Fibroblast of pulmonary artery (primary cell): ENCODE results near the gene NFASC.

ENCODE experiments used
- DNase-seq: peaks from one replicate; pipeline ENCODE4 v3.0.0-alpha.2; 2010; ENCODE audit warnings: low read depth
- H3K4me3 ChIP-seq: replicated peaks from 2 replicates; pipeline ENCODE4 v1.5.1; 2011; ENCODE audit warnings: low read depth, mild to moderate bottlenecking, control low read depth, low read length, moderate library complexity
- TF ChIP-seq, protein P1 (sequence below): IDR thresholded peaks from 2 replicates; pipeline ENCODE4 v1.5.1; 2011; ENCODE audit warnings: mild to moderate bottlenecking, control low read depth, low read length, inconsistent platforms; ENCODE audit errors: missing control alignments

Gene NFASC

DNA sequence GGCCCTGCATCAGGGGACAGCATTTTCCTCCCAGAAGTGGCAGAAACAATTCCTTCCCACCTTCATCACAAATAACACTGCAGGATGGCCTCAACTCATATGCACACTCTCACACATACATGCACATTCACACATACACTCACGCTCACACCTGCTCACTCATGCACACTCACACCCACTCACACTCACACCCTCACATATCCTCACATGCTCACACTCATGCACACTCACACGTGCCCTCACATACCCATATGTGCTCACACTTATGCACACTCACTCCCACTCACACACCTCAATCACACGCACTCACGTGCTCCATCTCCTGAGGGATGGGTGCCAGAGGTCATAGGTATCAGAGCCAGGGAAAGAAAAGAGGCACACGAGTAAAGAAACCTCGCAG is 77.1 kb downstream of the NFASC start:
- H3K4me3 ChIP-seq: no peak overlapping the region
- DNase-seq: no peak
- TF ChIP-seq, protein P1, sequence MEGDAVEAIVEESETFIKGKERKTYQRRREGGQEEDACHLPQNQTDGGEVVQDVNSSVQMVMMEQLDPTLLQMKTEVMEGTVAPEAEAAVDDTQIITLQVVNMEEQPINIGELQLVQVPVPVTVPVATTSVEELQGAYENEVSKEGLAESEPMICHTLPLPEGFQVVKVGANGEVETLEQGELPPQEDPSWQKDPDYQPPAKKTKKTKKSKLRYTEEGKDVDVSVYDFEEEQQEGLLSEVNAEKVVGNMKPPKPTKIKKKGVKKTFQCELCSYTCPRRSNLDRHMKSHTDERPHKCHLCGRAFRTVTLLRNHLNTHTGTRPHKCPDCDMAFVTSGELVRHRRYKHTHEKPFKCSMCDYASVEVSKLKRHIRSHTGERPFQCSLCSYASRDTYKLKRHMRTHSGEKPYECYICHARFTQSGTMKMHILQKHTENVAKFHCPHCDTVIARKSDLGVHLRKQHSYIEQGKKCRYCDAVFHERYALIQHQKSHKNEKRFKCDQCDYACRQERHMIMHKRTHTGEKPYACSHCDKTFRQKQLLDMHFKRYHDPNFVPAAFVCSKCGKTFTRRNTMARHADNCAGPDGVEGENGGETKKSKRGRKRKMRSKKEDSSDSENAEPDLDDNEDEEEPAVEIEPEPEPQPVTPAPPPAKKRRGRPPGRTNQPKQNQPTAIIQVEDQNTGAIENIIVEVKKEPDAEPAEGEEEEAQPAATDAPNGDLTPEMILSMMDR: no peak

DNA sequence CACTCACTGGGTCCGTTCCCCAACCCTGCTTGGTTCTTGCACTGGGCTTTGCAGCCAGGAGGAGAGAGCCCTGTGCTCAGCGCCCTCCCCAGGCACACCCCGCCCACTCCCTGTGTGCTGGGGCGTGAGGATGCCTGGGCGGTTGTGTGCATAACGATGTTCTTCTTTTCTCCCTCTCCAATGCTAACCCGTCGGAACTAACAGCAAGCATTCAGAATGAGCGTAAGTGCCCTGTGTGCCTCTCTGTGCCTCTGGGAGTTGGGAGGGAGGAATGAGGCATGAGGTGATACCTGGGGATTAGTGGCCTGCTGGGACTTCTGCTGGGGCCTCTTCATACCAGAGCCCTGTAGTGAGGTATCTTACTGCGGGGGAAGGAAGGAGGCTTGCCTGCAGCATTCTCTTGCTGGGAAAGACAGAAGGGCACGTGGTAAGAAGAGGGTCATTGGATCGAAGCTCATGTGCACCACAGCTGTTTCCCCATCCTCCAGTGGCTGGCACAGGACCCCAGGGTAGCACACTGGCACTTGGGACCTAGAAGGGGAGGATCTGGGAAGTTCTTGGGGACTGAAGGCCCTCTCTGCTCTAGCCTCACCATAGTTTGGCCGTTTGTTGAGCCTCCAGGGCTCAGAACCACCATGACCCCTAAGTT is 79.8 kb downstream of the NFASC start:
- no peak overlapping the region for H3K4me3 ChIP-seq
- TF ChIP-seq, protein P1: no peak
- no peak for DNase-seq

DNA sequence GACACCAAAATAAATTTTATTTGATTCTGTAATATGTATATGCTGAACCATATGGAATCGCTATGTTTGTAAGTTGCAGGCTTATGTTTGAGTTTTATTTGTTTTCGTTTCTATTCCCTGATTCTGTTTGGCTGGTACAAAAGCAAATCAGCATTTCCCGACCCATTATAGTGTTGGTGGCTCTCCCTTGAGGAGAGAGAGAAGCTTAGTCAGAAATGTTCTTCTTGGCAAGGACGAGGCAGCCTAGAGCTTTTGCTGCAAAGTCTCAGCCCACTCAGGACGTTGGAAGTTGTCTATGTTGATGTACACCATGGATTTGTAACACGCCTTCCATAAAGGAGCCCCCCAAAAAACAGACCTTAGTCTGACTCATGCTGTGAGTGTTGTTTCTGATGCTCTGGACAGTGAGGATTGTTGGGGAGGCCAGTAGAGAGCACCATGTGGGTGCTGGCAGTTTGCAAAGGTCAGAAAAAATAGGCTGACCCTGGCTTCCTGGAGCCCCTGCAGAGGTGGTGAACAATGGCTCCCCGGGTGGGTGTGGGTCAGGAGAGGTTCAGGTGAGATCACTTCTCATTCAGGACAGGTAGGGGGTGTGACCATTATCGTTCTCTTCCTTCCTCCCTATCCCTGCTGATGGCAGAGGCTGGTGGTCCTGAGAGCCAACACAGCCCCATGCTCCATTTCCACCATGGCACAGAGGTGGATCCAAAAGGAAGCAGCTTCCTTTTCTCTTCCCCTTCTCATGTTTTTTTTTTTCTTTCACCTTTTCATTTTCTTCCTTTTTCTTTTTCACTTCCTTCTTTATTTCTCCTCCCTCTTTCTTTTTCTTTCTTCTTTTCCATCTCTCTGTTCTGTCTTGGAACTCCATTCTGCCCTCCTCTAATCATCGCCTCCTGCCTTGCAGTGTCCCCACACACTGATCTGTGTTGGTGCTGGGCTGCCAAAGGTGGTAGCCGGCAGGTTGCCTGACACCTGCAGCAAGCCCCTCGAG is 88.0 kb downstream of the NFASC start:
- no peak for DNase-seq
- no peak overlapping the region for H3K4me3 ChIP-seq
- TF ChIP-seq, protein P1: no peak

DNA sequence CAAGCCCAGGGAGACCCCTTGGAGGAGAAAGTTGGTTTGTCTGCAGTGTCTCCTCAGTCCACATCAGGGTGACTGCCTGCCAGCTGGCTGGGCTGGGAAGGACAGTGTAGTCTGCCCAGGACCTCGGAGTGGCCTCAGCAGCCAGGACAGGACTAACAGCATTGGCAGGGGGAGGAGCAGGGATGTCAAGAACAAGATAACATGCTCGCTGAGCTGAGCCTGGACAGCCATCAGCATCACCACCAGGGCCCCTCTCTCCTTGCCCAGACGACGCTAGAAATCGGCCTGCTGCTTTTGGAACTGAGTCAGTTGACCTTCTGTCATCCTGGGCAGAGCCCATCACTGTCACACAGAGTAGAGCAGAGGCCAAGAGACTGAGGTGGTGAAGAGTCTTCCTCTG is 88.7 kb downstream of the NFASC start:
- TF ChIP-seq, protein P1: no peak
- H3K4me3 ChIP-seq: no peak overlapping the region
- DNase-seq: no peak

DNA sequence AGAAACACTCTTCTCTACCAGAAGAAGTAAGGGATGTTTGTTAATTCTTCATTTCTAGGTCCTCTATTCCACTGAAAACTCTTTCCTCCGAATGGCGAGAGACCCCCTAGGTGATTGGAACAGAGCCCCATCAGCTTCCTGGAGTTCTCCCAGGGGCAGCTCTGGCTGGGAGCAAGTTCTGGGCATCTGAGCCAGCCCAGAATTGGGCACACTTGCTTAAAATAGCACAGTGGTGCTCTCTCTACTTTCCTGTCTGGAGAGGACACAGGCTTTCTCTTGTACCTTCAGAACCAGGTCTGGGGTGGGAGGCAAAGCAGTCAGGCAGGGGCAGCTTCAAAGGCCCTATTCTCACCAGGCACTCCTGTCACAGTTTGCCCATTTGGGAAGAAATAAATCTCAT is 89.2 kb downstream of the NFASC start:
- no peak overlapping the region for H3K4me3 ChIP-seq
- TF ChIP-seq, protein P1: no peak
- DNase-seq: no peak

DNA sequence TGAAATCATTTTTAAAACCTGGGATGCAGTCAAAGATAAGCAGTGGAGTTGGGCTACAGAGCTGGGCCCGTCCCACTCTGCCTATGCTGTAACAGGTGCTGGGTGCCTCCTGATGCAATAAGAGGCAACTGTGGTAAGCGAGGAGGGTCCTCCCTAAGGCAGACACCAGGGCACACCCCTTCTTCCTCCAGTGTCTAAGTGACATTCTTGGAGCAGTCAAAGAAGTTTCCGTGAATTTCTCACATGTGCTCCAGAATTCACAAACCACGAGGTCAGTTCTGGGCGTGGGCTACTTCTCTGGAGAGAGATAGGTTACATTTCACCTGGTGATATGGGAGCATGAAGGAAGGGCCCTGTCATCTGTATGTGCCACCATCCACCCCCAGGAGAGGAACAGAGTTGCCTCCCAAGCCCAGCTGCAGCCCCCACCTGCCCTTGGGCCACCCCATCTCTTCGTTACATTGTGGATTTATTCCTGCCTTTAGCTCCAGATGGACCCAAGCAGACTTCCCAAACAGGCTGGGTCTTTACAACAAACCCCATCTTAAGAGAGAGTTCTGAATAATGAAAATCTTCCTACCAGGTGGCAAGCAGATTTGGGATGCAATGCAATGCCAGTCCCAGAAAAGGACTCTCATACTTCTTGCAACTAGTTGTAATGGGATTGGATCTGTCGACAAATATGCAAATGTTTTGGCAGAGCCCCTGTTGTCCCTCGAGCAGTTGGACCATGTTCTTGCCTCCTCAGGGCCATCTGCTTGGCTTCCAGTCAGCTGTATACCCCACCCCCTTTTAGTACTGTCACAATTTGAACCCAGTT is 89.9 kb downstream of the NFASC start:
- no peak overlapping the region for H3K4me3 ChIP-seq
- no peak for DNase-seq
- TF ChIP-seq, protein P1: no peak
